Activated CD8-positive, alpha-beta memory T cell treated with anti-CD3 and anti-CD28 coated beads for 4 hours (primary cell): ENCODE results near the gene KASH5.
"Not testable (repeated sequence)": the region's sequence is repeated elsewhere in the genome, so short reads cannot be mapped to it uniquely, and the experiment has no call there.

Experiments used
- DNase-seq, 2 donors: peaks; one replicate each; pipeline ENCODE4 v3.0.0-alpha.2; 2020; ENCODE audit warnings: low read depth in 2 of 2

KASH5 gene

DNA sequence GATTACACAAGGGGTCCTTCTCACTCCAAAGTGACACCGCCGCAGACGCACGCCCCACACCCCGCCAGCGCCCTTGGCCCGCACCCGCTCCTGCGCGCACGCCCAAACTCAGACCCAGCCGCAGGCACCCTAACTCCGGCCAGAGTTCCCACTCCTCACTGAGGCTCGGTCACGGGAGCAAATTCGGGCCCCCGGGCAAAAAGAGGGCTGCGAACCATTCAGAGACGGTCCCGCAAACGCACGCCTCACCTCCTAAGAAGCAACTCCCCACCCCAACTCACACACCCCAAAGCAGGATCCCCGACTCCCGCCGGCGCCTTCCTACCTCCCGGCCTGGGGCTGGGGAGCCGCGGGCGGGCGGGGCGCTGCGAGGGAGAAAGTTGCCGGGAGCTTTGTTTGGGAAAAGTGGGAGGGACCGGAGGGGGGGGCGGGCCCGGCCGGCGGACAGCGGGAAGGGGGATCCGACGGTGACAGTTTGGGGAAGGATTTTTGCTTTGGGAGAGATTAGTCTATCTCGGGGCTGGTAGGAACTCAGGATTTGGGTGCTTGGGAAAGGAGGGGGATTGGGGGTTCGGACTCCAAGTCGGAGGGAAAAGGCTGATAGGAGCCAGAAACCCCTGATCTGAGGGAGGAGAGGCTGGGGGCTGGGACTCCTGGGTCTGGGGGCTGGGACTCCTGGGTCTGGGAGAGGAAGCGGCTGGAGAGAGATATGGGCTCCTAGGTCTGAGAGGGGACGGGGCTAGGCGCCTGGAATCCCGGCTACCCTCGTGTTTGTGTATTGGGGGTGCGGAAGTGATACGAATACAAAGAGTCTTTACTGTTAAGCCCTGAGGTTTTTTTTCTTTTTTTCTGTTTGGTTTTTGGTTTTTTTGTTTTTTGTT lies 25.8 kb upstream of the KASH5 start, which contains the start of gene TEAD2:
TEAD2 (minus strand) TSS at position 369 of the 881 bp plus-strand sequence. CDS start 2,341 bp downstream, outside the sequence.
- no peak for DNase-seq

DNA sequence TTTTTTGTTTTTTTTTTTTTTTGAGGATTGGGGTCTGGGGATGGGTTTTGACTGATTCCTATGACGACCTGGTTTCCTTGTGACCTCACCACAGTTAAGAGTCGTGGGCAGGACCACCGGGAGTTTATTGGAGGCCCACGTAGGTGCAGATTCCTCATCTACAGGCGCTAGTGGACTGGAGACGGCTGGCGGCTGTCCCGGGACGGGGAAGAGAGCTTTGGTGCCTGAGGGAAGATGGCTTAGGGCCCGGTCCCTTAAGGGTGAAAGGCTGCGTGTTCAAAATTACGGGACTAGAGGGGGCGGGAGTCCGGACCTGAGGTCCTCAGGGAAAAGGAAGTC lies 25.2 kb upstream of the KASH5 start:
- no peak for DNase-seq

GRCh38 chr19:49363268-49364082 lies 24.6 kb upstream of the KASH5 start, which contains the start of gene DKKL1:
TSS of gene DKKL1 (plus strand) at chr19:49363877. CDS start at chr19:49363999, 122 bp downstream.
- peak in 1 of 2 donors; percentile 24 for DNase-seq

GRCh38 chr19:49364083-49364737 lies 23.8 kb upstream of the KASH5 start:
- DNase-seq = no peak

- DNase-seq = no peak
These were observed 21.9 kb upstream of the KASH5 start for GRCh38 chr19:49366110-49366509.

- no peak for DNase-seq
These were observed 19.2 kb upstream of the KASH5 start for GRCh38 chr19:49368711-49369358.

- no peak for DNase-seq
These were observed 16.9 kb upstream of the KASH5 start for GRCh38 chr19:49371184-49371583.

DNA sequence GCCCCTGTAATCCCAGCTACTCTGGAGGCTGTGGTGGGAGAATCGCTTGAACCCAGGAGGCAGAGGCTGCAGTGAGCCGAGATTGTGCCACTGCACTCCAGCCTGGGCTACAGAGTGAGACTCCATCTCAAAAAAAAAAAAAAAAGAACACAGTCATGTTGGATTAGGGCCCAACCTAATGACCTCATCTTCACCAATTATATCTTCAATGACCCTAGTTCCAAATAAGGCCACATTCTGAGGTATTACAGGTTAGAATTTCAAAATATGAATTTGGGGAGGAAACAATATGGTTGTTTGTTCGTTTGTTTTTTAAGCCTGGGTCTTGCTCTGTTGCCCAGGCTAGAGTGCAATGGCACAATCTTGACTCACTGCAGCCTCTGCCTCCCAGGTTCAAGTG lies 14.9 kb upstream of the KASH5 start:
- not testable (repeated sequence) for DNase-seq

GRCh38 chr19:49374665-49375434 lies 13.2 kb upstream of the KASH5 start:
- DNase-seq = no peak

- DNase-seq = no peak
These were observed 9.5 kb upstream of the KASH5 start for GRCh38 chr19:49378512-49378911.

GRCh38 chr19:49380391-49380790 lies 7.7 kb upstream of the KASH5 start:
- no peak for DNase-seq

DNA sequence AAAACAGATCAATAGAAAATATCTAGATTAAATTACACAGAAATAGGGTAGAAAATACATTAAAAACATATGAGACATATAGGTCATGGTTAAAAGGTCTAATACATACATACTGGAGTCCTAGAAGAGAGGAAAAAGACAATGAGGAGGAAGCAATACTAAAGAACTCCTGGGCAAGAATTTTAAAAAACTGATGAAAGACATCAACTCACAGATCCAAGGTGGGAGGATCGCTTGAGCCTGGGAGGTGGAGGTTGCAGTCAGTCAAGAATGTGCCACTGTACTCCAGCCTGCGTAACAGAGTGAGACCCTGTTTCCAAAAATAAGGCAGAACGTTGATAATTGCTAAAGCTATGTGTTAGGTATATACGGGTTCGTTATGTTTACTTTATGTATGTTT lies 5.4 kb upstream of the KASH5 start:
- no peak for DNase-seq

DNA sequence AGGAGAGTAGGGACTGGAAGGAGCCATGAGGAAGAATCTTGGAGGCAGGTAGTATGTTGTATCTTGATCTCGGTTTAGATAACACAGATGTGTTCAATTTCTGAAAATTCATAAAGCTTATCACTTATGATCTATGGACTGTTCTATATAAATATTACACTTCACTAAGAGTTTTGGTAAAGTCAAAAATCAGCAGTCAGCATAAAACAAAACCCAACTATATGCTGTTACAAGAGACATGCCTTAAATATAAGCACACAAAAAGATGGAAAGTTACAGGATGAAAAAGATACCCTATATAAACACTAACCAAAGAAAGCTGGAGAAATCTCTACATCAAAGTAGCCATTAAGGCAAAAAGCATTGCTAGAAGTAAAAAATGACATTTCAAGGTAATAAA lies 4.5 kb upstream of the KASH5 start:
- DNase-seq = no peak

GRCh38 chr19:49389406-49389805 lies 1.4 kb downstream of the KASH5 start:
- DNase-seq = no peak

DNA sequence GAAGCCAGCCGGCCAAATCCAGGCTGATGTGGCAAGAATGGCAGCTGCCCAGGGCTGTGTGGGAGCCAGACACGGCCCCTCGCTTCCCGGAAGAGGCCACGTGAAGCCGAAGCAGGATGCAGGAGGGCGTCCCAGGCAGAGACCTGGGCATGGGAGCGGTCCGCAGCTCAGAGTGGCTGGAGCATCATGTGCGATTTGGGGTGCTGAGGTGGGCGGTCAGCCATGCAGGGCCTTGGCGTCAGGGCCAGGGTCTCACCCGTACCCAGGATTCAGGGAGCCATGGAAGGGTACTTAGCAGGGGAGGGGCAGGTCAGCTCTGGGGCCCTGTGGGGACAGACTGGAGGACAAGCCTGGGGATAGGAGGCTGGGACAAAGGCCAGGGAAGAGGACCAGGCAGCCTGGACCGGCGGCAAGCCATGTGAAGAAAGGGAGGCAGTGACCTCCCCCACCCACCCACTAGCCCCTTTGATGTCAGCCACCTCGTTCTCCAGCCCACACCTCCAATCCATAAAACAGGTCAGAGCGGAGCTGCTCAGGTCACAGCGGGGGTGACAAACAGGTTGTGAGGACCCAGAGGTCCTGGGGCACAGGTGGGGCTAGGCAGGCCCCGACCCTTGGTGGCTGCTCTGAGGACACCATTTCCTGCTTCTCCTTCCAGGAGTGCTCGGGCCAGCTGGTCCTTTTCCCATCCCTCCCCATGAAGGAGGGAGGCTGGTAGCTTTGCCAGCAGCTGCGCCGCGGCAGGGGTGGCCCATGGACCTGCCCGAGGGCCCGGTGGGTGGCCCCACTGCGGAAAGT lies 2.3 kb downstream of the KASH5 start:
- no peak for DNase-seq

GRCh38 chr19:49390929-49391359 lies 2.9 kb downstream of the KASH5 start:
- DNase-seq = no peak

GRCh38 chr19:49391581-49392399 lies 3.7 kb downstream of the KASH5 start:
- peak; percentile 54 to 69 for DNase-seq

DNA sequence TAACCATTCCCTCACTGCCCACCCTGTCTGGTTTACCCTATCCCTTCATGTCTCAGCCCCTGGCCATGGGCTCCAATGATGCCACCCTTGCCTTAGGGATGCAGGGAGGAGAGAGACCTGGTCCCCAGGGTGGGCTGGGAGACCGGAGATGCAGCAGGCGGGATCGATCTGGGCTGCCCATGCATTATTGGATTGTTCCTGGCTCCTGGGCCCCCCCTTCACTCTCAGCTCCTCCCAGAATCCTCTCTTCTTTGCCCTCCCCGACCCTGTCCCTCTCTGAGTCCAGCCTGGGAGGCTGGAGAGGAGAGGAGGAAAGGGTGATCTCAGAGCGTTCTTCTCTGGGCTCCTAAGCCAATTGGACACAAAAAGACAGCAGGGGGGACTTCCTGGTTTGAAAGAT lies 5.8 kb downstream of the KASH5 start:
- no peak for DNase-seq
